MCF 10A (cell line): Measurements from ENCODE around the gene SF3B3. TPM values are rescaled to one million over a fixed set of nuclear protein-coding genes. Genes with fewer than 3 reads are reported as not detected.
"Not testable (repeated sequence)": the region's sequence is repeated elsewhere in the genome, so short reads cannot be mapped to it uniquely, and the experiment has no call there.

Experiments used
- BruUV-seq: library from RNA; stranded (reverse); fragments of 400-500 nt; replicated peaks from 2 replicates; lab custom pipeline; 2021; lab: Mats Ljungman, UMichigan
- CTCF ChIA-PET: fragments of 300-600 bp; sonication (Branson Sonifier 250); formaldehyde crosslinking; extraction: SDS; loops from one replicate; lab custom pipeline; 2021; ENCODE audit warnings: antibody characterized with exemption, inconsistent platforms; lab: Yijun Ruan, JAX
- POLR2A ChIA-PET: fragments of 300-600, 350-650 bp; sonication (Branson Sonifier 250); formaldehyde crosslinking; extraction: SDS; loops from one replicate; lab custom pipeline; 2020; ENCODE audit warnings: antibody characterized with exemption, inconsistent platforms; lab: Yijun Ruan, JAX
- DNase-seq: peaks from one replicate; pipeline ENCODE4 v3.0.0-alpha.2; 2018; ENCODE audit not compliant: unreplicated experiment
- H3K27ac Mint-ChIP-seq: one replicate; pipeline ENCODE4 v1.8.0; 2022; ENCODE audit warnings: mild to moderate bottlenecking, low read depth, mixed read lengths; ENCODE audit not compliant: unreplicated experiment
- H3K27me3 Mint-ChIP-seq: one replicate; pipeline ENCODE4 v1.8.0; 2022; ENCODE audit warnings: mixed read lengths; ENCODE audit not compliant: insufficient read depth, unreplicated experiment
- H3K36me3 Mint-ChIP-seq: one replicate; pipeline ENCODE4 v1.8.0; 2022; ENCODE audit warnings: mild to moderate bottlenecking, moderate library complexity, mixed read lengths; ENCODE audit not compliant: insufficient read depth, unreplicated experiment
- H3K4me1 Mint-ChIP-seq: one replicate; pipeline ENCODE4 v1.8.0; 2022; ENCODE audit warnings: mixed read lengths; ENCODE audit not compliant: insufficient read depth, unreplicated experiment
- H3K4me3 Mint-ChIP-seq: one replicate; pipeline ENCODE4 v1.8.0; 2022; ENCODE audit warnings: mild to moderate bottlenecking, moderate library complexity, mixed read lengths; ENCODE audit not compliant: unreplicated experiment
- H3K9me3 Mint-ChIP-seq: one replicate; pipeline ENCODE4 v1.8.0; 2022; ENCODE audit warnings: mixed read lengths; ENCODE audit not compliant: unreplicated experiment
- CTCF ChIP-seq: fragments of 200-600 bp; IDR thresholded peaks from one replicate; pipeline ENCODE4 v1.8.0; 2022; ENCODE audit warnings: antibody characterized with exemption, mild to moderate bottlenecking; ENCODE audit not compliant: unreplicated experiment
- intact Hi-C: fragments of 100-400 bp; cut with micrococcal nuclease; formaldehyde crosslinking; loops from 2 replicates; pipeline ENCODE4 v1.14.1; 2022
- total RNA-seq: library from RNA; stranded (reverse); gene quantifications from 2 replicates; pipeline ENCODE4 v1.2.3, GENCODE V29; 2022

SF3B3 gene
- total RNA-seq, 1 experiment from 2014 or later = 309 TPM

DNA sequence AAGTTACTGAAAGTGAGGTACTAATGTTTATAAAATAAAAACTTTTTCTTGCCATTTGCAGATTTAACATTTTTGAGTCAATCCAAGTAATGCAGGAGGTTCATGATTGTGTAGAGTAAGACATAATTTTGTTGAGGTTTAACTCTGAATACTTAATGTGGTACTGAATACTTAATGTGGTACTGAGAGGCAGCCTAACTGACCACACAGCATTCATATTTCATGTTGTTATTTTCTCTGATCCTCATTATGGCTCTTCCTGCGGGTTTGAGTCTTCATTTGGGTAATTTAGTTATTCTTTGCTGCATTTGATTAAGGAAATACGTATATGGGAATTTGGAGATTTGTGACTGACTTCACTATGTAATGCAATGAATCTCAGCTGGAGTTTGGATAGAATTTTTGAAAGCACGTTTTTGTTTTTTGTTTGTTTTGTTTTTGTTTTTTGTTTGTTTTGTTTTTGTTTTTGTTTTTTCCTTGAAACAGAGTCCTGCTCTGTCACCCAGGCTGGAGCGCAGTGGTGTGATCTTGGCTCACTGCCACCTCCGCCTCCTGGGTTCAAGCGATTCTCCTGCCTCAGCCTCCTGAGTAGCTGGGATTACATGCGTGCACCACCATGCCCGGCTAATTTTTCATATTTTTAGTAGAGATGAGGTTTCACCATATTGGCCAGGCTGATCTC, 3.8 kb downstream of the SF3B3 start:
- Mint-ChIP-seq H3K4me3 (peak overlapping the region; percentile 98), H3K4me1 (peaks cover 22% of the 10 kb centered on the region), H3K27ac (peak overlapping the region; percentile 43), H3K27me3 (no peaks in the 10 kb centered on the region), H3K36me3 (peaks cover 74% of the 10 kb centered on the region), H3K9me3 (no peaks in the 10 kb centered on the region)
- ChIA-PET CTCF (interaction anchor here (0.6 kb wide), 2 partner anchors 118 to 243 kb away, joined by 3 to 4 read pairs; no protein-coding TSS in a partner anchor), POLR2A (interaction anchor here (0.6 kb wide), 1 partner anchor 799 kb away, joined by 3 read pairs; no protein-coding TSS in a partner anchor)
- intact Hi-C loops = loop anchor here (10.0 kb wide), 1 partner anchor 247 kb away; no protein-coding TSS in a partner anchor
- no peak for DNase-seq
- no TSS peak for BruUV-seq
- no peak for TF ChIP-seq CTCF

- no peak overlapping the region for H3K27ac Mint-ChIP-seq
- peak overlapping the region; percentile 57 for H3K4me3 Mint-ChIP-seq
- H3K4me1 Mint-ChIP-seq = peaks cover 21% of the 10 kb centered on the region
- intact Hi-C loops = loop anchor here (1.0 to 10.0 kb wide), 2 partner anchors 124 to 246 kb away; no protein-coding TSS in a partner anchor
- ChIA-PET POLR2A (interaction anchor here (1.2 kb wide), 1 partner anchor 9 kb away, joined by 3 read pairs; no protein-coding TSS in a partner anchor), CTCF (interaction anchor here (0.9 to 1.6 kb wide), 5 partner anchors 10 to 126 kb away, joined by 3 to 9 read pairs (median 6); no protein-coding TSS in a partner anchor)
- no peaks in the 10 kb centered on the region for H3K27me3 Mint-ChIP-seq
- peak; percentile 62 for DNase-seq
- no TSS peak for BruUV-seq
- TF ChIP-seq CTCF = peak; percentile 64
- peaks cover 91% of the 10 kb centered on the region for H3K36me3 Mint-ChIP-seq
- no peaks in the 10 kb centered on the region for H3K9me3 Mint-ChIP-seq
Measured at GRCh38 chr16:70529051-70529777, 5.6 kb downstream of the SF3B3 start.

GRCh38 chr16:70529954-70530353, 6.3 kb downstream of the SF3B3 start:
- H3K4me3 Mint-ChIP-seq, H3K9me3 Mint-ChIP-seq, POLR2A ChIA-PET, H3K27ac Mint-ChIP-seq, H3K27me3 Mint-ChIP-seq, BruUV-seq, DNase-seq: not testable (repeated sequence)
- Mint-ChIP-seq H3K36me3 (peaks cover 98% of the 10 kb centered on the region), H3K4me1 (peaks cover 21% of the 10 kb centered on the region)
- intact Hi-C loops = loop anchor here (1.0 to 10.0 kb wide), 2 partner anchors 123 to 245 kb away; no protein-coding TSS in a partner anchor
- CTCF ChIA-PET = interaction anchor here (0.5 to 5.0 kb wide), 9 partner anchors 8 to 124 kb away, joined by 3 to 43 read pairs (median 3); no protein-coding TSS in a partner anchor

GRCh38 chr16:70534971-70535370, 11.4 kb downstream of the SF3B3 start:
- TF ChIP-seq CTCF = no peak
- no peaks in the 10 kb centered on the region for H3K4me1 Mint-ChIP-seq
- no peak overlapping the region for H3K27ac Mint-ChIP-seq
- no peaks in the 10 kb centered on the region for H3K9me3 Mint-ChIP-seq
- no peak for DNase-seq
- peaks cover 100% of the 10 kb centered on the region for H3K36me3 Mint-ChIP-seq
- H3K27me3 Mint-ChIP-seq = no peaks in the 10 kb centered on the region
- H3K4me3 Mint-ChIP-seq = no peak overlapping the region
- no TSS peak for BruUV-seq
- intact Hi-C loops = no loop called here
- POLR2A ChIA-PET = interaction anchor here (3.7 kb wide), 1 partner anchor 12 kb away, joined by 16 read pairs; the partner anchor contains the start of genes COG4 and SF3B3
- CTCF ChIA-PET = interaction anchor here (1.2 kb wide), 1 partner anchor 236 kb away, joined by 3 read pairs; no protein-coding TSS in a partner anchor
